Measurements from ENCODE around the gene RAB42.

DNA sequence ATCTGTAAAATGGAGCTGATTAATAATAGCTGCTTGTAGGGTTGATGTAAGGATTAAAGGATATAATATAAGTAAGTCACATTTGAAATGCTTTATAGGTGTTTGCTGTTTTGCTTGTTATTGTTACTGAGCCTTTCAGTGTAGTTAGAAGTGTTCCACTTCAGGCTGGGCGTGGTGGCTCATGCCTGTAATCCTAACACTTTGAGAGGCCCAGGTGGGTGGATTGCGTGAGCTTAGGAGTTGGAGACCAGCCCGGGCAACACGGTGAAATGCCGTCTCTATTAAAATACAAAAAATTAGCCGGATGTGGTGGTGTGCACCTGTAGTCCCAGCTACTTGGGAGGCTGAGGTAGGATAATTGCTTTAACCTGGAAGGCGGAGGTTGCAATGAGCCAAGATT is 27.0 kb upstream of the RAB42 start:
- TF ChIP-seq POLR2A (IDR thresholded peaks at IDR 0.05; ENCODE audit: low read length), result no peak
- no peak for TF ChIP-seq GATA1 (IDR thresholded peaks at IDR 0.05; ENCODE audit: low read depth, low read length)
